Loucy (cell line): ENCODE measurements around the gene RAD51B.

Experiments
- EZH2phosphoT487 ChIP-seq: fragments of 200-600 bp; IDR thresholded peaks from 2 replicates; pipeline ENCODE4 v1.6.1; 2018; ENCODE audit warnings: antibody characterized with exemption, mild to moderate bottlenecking, moderate library complexity, borderline replicate concordance
- TF ChIP-seq, protein P1 (sequence below): fragments of 200-600 bp; sonication (generic); conservative IDR thresholded peaks from 2 replicates; pipeline ENCODE4 v1.5.1; 2014; ENCODE audit warnings: mild to moderate bottlenecking, antibody characterized with exemption, low read length

DNA sequence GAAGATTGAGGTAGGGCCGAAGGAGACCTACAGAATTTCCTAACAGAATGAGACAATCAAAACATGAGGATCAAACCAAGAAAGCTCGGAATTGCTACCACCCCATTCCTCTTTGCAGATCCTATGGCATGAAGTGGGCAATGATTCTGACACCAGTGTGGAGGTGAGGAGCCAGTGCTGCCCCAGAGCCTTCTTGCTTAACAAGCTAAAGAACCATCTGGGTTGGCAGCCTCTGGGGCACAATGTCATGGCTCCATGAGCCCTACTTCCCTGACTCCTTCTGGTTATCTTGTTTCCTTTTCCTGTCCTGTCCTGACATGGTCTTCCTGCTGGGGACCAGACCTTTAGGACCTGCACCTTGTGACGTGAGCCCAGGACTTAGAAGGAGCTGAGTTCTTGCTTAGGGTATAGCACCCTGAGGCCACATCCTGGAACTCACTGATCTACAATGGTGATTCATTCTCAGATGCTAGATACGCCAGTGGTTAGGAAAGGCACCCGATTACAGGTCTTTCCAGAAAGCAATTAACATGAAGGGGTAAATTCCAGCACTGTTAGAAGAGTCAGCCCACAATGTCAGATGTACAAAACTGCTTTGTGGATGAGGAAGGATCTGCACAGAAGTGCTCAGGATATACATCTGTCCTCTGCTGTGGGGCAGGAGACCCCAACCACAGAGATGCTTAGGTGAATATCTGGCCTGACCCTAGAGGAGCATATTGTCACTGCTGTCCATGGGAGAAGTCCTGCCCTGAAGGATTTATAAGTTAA lies 649.0 kb downstream of the RAD51B start:
- TF ChIP-seq, protein P1, sequence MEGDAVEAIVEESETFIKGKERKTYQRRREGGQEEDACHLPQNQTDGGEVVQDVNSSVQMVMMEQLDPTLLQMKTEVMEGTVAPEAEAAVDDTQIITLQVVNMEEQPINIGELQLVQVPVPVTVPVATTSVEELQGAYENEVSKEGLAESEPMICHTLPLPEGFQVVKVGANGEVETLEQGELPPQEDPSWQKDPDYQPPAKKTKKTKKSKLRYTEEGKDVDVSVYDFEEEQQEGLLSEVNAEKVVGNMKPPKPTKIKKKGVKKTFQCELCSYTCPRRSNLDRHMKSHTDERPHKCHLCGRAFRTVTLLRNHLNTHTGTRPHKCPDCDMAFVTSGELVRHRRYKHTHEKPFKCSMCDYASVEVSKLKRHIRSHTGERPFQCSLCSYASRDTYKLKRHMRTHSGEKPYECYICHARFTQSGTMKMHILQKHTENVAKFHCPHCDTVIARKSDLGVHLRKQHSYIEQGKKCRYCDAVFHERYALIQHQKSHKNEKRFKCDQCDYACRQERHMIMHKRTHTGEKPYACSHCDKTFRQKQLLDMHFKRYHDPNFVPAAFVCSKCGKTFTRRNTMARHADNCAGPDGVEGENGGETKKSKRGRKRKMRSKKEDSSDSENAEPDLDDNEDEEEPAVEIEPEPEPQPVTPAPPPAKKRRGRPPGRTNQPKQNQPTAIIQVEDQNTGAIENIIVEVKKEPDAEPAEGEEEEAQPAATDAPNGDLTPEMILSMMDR = no peak
- no peak for TF ChIP-seq EZH2phosphoT487
